COLO668 (cell line): ENCODE data around the gene G6PC1.
"Not testable (repeated sequence)": the region's sequence is repeated elsewhere in the genome, so short reads cannot be mapped to it uniquely, and the experiment has no call there.

ENCODE experiments used
- DNase-seq: peaks from one replicate; lab custom pipeline; 2025; ENCODE audit not compliant: unreplicated experiment; lab: John Stamatoyannopoulos, UW

Gene G6PC1

GRCh38 chr17:42901535-42902229 is 1.1 kb downstream of the G6PC1 start:
- DNase-seq: no peak

DNA sequence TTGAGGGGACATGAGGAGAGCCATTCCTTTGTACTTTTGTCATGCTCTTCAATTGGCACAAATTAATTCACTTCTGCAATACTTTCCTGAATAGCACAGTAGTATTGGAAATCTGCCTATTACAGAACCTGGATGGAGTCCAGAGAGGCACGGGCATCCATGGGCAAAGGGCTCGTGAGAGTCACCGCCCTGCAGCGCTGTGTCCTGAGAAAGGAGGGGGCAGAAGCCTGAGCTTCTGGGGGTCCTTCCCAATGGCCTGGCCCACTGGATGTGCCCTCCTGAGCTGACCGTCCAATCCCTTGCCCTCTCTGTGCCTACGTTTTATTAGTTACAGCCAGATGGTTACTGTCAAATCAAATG is 3.5 kb downstream of the G6PC1 start:
- no peak for DNase-seq

GRCh38 chr17:42906772-42907446 is 6.3 kb downstream of the G6PC1 start:
- DNase-seq: no peak

DNA sequence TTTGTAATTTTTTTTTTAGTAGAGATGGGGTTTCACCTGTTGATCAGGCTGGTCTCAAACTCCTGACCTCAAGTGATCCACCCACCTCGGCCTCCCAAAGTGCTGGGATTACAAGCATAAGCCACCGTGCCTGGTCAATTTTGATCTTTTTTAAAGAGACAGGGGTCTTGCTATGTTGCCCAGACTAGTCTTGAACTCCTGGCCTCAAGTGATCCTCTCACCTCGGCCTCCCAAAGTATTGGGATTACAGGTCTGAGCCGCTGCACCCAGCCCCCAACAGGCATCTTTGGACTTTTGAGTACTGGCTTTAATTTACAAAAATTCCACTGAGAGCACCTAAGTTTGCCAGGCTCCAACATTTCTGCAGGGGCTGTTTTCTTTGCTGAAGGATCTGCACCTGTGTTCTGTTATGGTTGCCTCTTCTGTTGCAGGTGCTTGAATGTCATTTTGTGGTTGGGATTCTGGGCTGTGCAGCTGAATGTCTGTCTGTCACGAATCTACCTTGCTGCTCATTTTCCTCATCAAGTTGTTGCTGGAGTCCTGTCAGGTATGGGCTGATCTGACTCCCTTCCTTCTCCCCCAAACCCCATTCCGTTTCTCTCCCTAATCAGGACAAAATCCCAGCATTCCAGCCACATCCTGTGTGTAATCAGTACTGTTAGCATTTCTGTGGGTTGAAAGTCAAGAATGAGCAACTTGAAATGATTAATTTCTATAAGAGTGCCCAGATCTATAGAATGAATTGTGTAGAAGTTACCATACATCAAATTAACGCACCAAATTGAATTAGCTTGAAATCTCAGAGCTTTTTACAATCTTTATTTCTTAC is 8.5 kb downstream of the G6PC1 start:
- DNase-seq: no peak

DNA sequence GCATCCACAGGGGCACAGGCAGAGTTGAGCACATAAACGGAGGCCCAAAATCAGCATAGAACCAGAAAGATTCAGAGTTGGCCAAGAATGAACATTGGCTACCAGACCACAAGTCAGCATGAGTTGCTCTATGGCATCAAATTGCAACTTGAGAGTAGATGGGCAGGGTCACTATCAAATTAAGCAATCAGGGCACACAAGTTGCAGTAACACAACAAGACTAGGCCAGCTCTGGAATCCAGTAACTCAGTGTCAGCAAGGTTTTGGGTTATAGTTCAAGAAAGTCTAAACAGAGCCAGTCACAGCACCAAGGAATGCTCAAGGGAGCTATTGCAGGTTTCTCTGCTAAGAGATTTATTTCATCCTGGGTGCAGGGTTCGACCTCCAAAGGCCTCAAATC is 12.9 kb downstream of the G6PC1 start:
- no peak for DNase-seq

DNA sequence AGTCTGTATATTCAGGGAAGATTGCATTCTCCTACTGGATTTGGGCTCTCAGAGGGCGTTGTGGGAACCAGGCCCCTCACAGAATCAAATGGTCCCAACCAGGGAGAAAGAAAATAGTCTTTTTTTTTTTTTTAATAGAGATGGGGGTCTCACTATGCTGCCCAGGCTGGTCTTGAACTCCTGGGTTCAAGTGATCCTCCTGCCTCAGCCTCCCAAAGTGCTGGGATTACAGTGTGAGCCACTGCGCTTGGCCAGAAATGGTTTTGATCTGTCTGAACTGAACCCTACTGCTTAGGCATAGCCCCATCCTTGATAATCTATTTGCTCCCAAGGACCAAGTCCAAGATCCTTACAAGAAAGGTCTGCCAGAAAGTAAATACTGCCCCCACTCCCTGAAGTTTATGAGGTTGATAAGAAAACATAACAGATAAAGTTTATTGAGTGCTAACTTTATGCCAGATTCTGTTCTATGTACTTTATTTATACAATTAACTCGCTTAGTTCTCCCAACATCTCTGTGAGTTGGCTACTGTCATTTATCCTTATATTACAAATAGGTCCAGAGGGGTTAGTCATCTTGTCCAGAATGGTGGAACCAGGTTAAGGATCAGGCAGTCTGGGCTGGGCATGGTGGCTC is 13.5 kb downstream of the G6PC1 start:
- no peak for DNase-seq

DNA sequence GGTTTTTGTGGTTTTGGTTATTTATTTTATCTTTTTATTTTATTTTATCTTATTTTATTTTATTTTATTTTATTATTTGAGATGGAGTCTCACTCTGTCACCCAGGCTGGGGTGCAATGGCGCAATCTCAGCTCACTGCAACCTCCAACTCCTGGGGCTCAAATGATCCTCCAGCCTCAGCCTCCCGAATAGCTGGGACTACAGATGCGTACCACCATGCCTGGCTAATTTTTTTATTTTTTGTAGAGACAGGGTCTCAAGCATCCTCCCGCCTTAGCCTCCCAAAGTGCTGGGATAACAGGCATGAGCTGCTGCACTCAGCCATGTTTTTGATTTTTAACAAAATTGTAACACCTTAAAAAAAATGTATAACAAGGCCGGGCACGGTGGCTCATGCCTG is 14.7 kb downstream of the G6PC1 start:
- DNase-seq: not testable (repeated sequence)

GRCh38 chr17:42916388-42917235 is 16.0 kb downstream of the G6PC1 start:
- DNase-seq: not testable (repeated sequence)

GRCh38 chr17:42917236-42917603 is 16.6 kb downstream of the G6PC1 start:
- no peak for DNase-seq

DNA sequence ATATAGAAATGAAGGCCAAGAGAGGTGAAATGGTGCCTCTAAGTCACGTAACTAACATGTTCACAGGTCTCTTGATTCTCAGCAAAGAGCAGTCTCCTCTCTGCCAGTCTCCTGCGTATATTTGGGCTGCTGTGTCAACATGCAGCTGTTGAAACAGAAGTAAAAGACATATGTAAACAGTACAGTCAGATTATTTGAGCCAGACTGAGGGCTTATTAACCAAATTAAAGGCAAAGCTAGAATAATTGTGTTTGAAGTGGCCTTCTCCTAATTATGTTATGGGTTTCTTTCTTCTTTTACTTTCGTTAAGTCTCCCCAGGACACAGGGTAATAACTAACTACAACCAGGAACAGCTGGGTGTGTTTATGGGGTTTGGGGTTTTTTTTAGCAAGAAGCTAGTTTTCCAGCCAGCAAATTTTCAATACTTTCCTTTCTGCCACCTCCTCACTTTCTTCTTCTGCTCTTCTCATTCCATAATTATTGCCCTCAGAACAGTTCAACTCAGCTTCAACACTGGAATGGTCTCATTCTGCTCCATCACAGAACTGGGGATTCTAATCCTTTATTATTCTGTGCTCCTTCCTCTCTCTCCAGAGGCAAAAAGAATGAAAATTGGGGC is 18.4 kb downstream of the G6PC1 start:
- peak; percentile 11 for DNase-seq

- not testable (repeated sequence) for DNase-seq
Measured at GRCh38 chr17:42919522-42920077, 19.0 kb downstream of the G6PC1 start.

DNA sequence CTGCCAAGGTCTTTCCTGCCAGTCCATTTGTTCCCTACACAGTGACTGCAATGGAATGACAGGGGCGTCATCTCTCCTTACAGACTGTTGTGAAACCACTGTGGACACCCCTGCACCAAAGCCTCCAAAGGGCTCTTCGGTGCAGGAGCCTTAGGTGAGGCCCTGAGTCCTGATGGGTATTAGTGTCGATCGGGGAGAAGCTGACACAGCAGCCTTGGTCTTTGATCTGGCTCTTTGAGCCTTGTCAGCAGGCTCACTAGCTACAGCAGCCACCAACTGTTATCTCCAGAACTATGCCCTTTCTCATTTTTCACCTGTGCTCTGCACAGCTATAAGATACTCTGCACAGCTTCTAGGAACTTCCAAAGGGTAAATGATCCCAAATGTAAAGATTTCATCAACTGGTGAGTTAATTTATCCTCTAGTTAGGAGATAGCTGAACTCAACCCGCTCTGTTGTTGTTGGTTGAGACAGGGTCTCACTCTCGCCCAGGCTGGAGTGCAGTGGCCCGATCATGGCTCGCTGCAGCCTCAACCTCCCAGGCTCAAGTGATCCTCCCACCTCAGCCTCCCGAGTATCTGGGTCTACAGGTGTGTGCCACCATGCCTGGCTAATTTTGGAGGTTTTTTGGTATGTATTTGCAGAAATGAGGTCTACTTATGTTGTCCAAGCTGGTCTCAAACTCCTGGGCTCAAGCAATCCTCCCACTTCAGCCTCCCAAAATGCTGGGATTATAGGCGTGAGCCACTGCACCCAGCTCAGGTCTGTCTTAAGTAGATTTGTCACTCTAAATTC is 19.7 kb downstream of the G6PC1 start:
- no peak for DNase-seq

DNA sequence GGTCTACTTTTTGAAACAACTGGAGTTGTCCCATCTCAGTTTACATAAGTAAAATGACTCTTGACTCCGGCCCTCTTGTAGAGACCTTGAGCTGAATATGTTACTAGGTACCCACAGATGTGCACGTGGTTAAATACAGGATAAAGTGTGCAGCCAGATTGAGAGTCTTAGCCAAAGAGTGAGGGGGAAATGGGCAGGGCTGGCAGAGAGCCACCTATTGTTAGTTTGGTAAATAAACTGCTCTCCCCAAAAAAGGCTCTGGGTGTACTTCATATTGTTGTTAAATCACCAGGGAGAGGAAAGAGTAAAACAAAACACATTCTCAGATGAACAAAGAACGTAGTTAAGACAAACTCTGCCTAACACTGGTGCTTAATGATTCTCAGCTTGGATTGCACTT is 20.3 kb downstream of the G6PC1 start:
- peak; percentile 4 for DNase-seq

GRCh38 chr17:42922294-42922693 is 21.7 kb downstream of the G6PC1 start:
- no peak for DNase-seq

- DNase-seq: not testable (repeated sequence)
Measured at GRCh38 chr17:42923472-42923871, 22.9 kb downstream of the G6PC1 start.

DNA sequence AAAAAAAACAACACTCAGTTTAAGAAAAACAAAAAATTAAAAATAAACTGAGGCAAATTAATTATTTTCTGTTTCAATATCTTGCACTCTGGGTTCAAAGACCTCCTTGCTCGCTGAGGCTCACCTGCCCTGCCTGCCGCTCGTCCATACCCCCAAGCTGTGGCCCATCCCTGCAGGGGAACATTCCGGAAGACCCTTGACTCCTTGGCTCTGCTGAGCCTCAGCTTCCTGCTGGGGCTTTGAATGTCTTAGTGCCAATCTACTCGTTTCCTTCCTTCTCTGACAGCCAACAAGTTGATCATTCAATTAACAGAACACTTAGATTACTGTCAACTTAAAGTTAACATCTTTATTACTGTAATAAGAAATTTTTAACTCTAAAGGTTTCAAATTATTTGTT is 24.3 kb downstream of the G6PC1 start:
- no peak for DNase-seq

GRCh38 chr17:42928714-42929496 is 28.3 kb downstream of the G6PC1 start:
- peak; percentile 7 for DNase-seq

DNA sequence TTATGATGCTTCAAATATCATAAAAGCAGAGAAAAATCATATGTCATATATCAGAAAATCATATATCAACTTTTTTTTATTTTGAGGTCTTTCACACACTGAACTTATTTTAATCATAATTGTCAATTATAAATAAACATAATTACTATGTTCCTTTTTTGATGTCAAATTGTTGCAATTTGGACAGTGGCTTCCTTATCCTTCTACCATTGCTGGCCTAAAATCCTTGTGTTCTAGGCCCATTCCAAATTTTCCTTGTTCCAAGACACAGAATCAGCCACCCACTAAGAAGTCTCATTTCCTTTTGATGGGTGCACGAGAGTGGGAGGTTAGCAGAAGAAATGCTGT is 28.9 kb downstream of the G6PC1 start:
- no peak for DNase-seq
